Mesendoderm (in vitro differentiated cells): ENCODE results near the gene SPRED2.

Experiments
- DNase-seq: peaks from one replicate; pipeline ENCODE4 v3.0.0; 2013
- H2AK5ac ChIP-seq: 2 replicates; pipeline ENCODE4 v1.6.1; 2013; ENCODE audit warnings: low read length, inconsistent platforms
- H2BK120ac ChIP-seq: 2 replicates; pipeline ENCODE4 v1.6.1; 2013; ENCODE audit warnings: low read depth, mild to moderate bottlenecking, low read length, moderate library complexity, mixed read lengths
- H2BK15ac ChIP-seq: replicated peaks from 2 replicates; pipeline ENCODE4 v1.6.1; 2013; ENCODE audit warnings: low read depth, mild to moderate bottlenecking, moderate library complexity
- H2BK5ac ChIP-seq: 2 replicates; pipeline ENCODE4 v1.6.1; 2013; ENCODE audit warnings: low read length, inconsistent platforms
- H3K18ac ChIP-seq: 2 replicates; pipeline ENCODE4 v1.6.1; 2013; ENCODE audit warnings: mild to moderate bottlenecking, low read length, mixed read lengths
- H3K23ac ChIP-seq: one replicate; pipeline ENCODE4 v1.6.1; 2013; ENCODE audit warnings: low read length
- H3K27ac ChIP-seq: 2 replicates; pipeline ENCODE4 v1.5.1; 2013; ENCODE audit warnings: low read depth, mild to moderate bottlenecking, inconsistent platforms, low read length, moderate library complexity
- H3K27me3 ChIP-seq: 2 replicates; pipeline ENCODE4 v1.6.1; 2013; ENCODE audit warnings: low read length, control low read depth, mild to moderate bottlenecking, inconsistent platforms; ENCODE audit not compliant: insufficient read depth, poor library complexity
- H3K36me3 ChIP-seq: 2 replicates; pipeline ENCODE4 v1.6.1; 2013; ENCODE audit warnings: low read length, inconsistent platforms; ENCODE audit not compliant: control insufficient read depth, insufficient read depth
- H3K4ac ChIP-seq: one replicate; pipeline ENCODE4 v1.6.1; 2013; ENCODE audit warnings: low read depth, mild to moderate bottlenecking, low read length, moderate library complexity
- H3K4me1 ChIP-seq: 2 replicates; pipeline ENCODE4 v1.6.1; 2013; ENCODE audit warnings: low read depth, low read length, inconsistent platforms; ENCODE audit not compliant: control insufficient read depth
- H3K4me2 ChIP-seq: 2 replicates; pipeline ENCODE4 v1.6.1; 2013; ENCODE audit warnings: low read length
- H3K4me3 ChIP-seq: 2 replicates; pipeline ENCODE4 v1.5.1; 2013; ENCODE audit warnings: mild to moderate bottlenecking, low read length
- H3K56ac ChIP-seq: one replicate; pipeline ENCODE4 v1.6.1; 2013; ENCODE audit warnings: low read length
- H3K79me1 ChIP-seq: 2 replicates; pipeline ENCODE4 v1.6.1; 2013; ENCODE audit warnings: low read length, inconsistent platforms
- H3K79me2 ChIP-seq: 2 replicates; pipeline ENCODE4 v1.6.1; 2013; ENCODE audit warnings: mild to moderate bottlenecking, low read length; ENCODE audit not compliant: control insufficient read depth, insufficient read depth
- H3K9ac ChIP-seq: 2 replicates; pipeline ENCODE4 v1.6.1; 2013; ENCODE audit warnings: low read length, inconsistent platforms
- H4K5ac ChIP-seq: one replicate; pipeline ENCODE4 v1.6.1; 2013; ENCODE audit warnings: low read length
- H4K8ac ChIP-seq: one replicate; pipeline ENCODE4 v1.6.1; 2013; ENCODE audit warnings: low read depth, mild to moderate bottlenecking, control low read depth, low read length, moderate library complexity
- WGBS: extraction: QIAGEN DNeasy Blood & Tissue Kit; methylation state at CpG from one replicate; pipeline ENCODE4 v1.1.7; 2013; ENCODE audit warnings: low lambda C conversion rate, missing lambda C conversion rate; ENCODE audit not compliant: insufficient coverage; ENCODE audit errors: extremely low coverage; 5-methylcytosine and 5-hydroxymethylcytosine counted together

The SPRED2 gene

GRCh38 chr2:65425276-65425675, 7.1 kb downstream of the SPRED2 start:
- no CpG with 5 or more reads among the region's 2 CpGs for WGBS
- H2BK120ac ChIP-seq = no peak overlapping the region
- no peak overlapping the region for H2BK5ac ChIP-seq
- no peak overlapping the region for H3K4ac ChIP-seq
- H4K5ac ChIP-seq = no peak overlapping the region
- no peak overlapping the region for H3K9ac ChIP-seq
- no peak overlapping the region for H4K8ac ChIP-seq
- H3K4me2 ChIP-seq = no peak overlapping the region
- H3K27ac ChIP-seq = no peak overlapping the region
- DNase-seq = no peak
- H3K18ac ChIP-seq = no peak overlapping the region
- H3K27me3 ChIP-seq = no peaks in the 10 kb centered on the region
- no peak overlapping the region for H3K23ac ChIP-seq
- H3K36me3 ChIP-seq = no peaks in the 10 kb centered on the region
- peaks cover 8% of the 10 kb centered on the region for H3K4me1 ChIP-seq
- H2AK5ac ChIP-seq = no peak overlapping the region
- peaks cover 18% of the 10 kb centered on the region for H3K79me2 ChIP-seq
- peaks cover 17% of the 10 kb centered on the region for H3K79me1 ChIP-seq
- H2BK15ac ChIP-seq = no peak overlapping the region
- no peak overlapping the region for H3K56ac ChIP-seq
- H3K4me3 ChIP-seq = no peak overlapping the region

DNA sequence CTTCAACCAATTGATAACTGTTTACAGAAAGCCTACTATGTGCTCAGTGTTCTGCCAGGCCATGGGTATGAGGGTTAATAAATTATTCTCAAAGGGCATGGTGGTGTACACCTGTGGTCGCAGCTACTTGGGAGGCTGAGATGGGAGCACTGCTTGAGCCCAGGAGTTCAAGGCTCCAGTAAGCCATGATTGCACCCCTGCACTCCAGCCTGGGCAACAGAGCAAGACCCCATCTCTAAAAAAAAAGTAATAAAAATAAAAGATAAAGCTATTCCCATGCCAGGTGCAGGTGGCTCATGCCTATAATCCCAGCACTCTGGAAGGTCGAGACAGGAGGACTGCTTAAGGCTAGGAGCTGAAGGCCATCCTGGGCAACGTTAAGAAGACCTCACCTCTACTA, 8.0 kb downstream of the SPRED2 start:
- Histone ChIP-seq H2AK5ac (no peak overlapping the region), H3K79me1 (peaks cover 13% of the 10 kb centered on the region), H3K18ac (no peak overlapping the region), H3K56ac (no peak overlapping the region), H3K23ac (no peak overlapping the region), H3K36me3 (no peaks in the 10 kb centered on the region), H3K4me1 (peaks cover 8% of the 10 kb centered on the region), H2BK5ac (no peak overlapping the region), H3K27me3 (no peaks in the 10 kb centered on the region), H2BK15ac (no peak overlapping the region), H4K8ac (no peak overlapping the region), H4K5ac (no peak overlapping the region), H2BK120ac (no peak overlapping the region), H3K79me2 (peaks cover 14% of the 10 kb centered on the region), H3K4ac (no peak overlapping the region), H3K27ac (no peak overlapping the region), H3K9ac (no peak overlapping the region), H3K4me3 (no peak overlapping the region), H3K4me2 (no peak overlapping the region)
- no peak for DNase-seq
- no CpG with 5 or more reads among the region's 3 CpGs for WGBS

DNA sequence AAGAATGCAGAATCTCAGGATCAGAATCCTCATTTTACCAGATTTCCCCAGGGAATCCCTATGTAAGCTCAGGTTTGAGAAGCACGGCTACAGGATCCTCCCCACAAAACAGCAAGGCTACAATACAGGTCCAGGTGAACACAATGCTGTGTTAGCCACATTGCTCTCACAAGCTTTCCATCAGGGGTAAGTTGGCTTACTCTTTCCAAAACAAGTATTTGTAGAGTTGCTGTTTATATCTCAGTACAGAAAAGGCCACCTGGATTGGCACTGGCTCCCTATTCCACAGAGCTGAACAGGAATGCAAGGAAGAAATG, 11.0 kb downstream of the SPRED2 start:
- no CpG with 5 or more reads among the region's 1 CpG for WGBS
- no peak for DNase-seq
- Histone ChIP-seq H2BK120ac (no peak overlapping the region), H3K79me1 (peaks cover 20% of the 10 kb centered on the region), H3K18ac (no peak overlapping the region), H3K27me3 (no peaks in the 10 kb centered on the region), H3K4ac (no peak overlapping the region), H3K56ac (no peak overlapping the region), H3K9ac (no peak overlapping the region), H3K4me2 (no peak overlapping the region), H3K79me2 (peaks cover 9% of the 10 kb centered on the region), H4K5ac (no peak overlapping the region), H3K23ac (no peak overlapping the region), H3K4me3 (no peak overlapping the region), H2AK5ac (no peak overlapping the region), H3K36me3 (no peaks in the 10 kb centered on the region), H3K4me1 (peaks cover 21% of the 10 kb centered on the region), H2BK15ac (no peak overlapping the region), H4K8ac (no peak overlapping the region), H2BK5ac (no peak overlapping the region), H3K27ac (no peak overlapping the region)

GRCh38 chr2:65420712-65421431, 11.5 kb downstream of the SPRED2 start:
- Histone ChIP-seq H4K8ac (no peak overlapping the region), H3K4me2 (no peak overlapping the region), H3K4ac (no peak overlapping the region), H3K27me3 (no peaks in the 10 kb centered on the region), H4K5ac (no peak overlapping the region), H2AK5ac (no peak overlapping the region), H3K23ac (no peak overlapping the region), H3K9ac (no peak overlapping the region), H3K4me1 (peaks cover 24% of the 10 kb centered on the region), H3K79me2 (peaks cover 8% of the 10 kb centered on the region), H3K4me3 (no peak overlapping the region), H2BK15ac (no peak overlapping the region), H2BK120ac (no peak overlapping the region), H3K36me3 (no peaks in the 10 kb centered on the region), H3K79me1 (peaks cover 19% of the 10 kb centered on the region), H3K18ac (no peak overlapping the region), H2BK5ac (no peak overlapping the region), H3K27ac (peak overlapping the region; percentile 28), H3K56ac (no peak overlapping the region)
- no CpG with 5 or more reads among the region's 6 CpGs for WGBS
- peak; percentile 81 for DNase-seq

GRCh38 chr2:65417509-65418085, 14.8 kb downstream of the SPRED2 start:
- no peak for DNase-seq
- no peak overlapping the region for H3K4me3 ChIP-seq
- no peak overlapping the region for H4K5ac ChIP-seq
- no peak overlapping the region for H3K9ac ChIP-seq
- no peak overlapping the region for H4K8ac ChIP-seq
- H3K4me1 ChIP-seq = peaks cover 29% of the 10 kb centered on the region
- H3K36me3 ChIP-seq = no peaks in the 10 kb centered on the region
- no CpG with 5 or more reads among the region's 3 CpGs for WGBS
- H2BK5ac ChIP-seq = no peak overlapping the region
- H3K23ac ChIP-seq = no peak overlapping the region
- no peaks in the 10 kb centered on the region for H3K27me3 ChIP-seq
- no peak overlapping the region for H3K4me2 ChIP-seq
- H3K79me1 ChIP-seq = peaks cover 20% of the 10 kb centered on the region
- H3K4ac ChIP-seq = no peak overlapping the region
- H2AK5ac ChIP-seq = no peak overlapping the region
- H2BK120ac ChIP-seq = no peak overlapping the region
- H3K56ac ChIP-seq = peak overlapping the region; percentile 10
- peaks cover 4% of the 10 kb centered on the region for H3K79me2 ChIP-seq
- H2BK15ac ChIP-seq = no peak overlapping the region
- no peak overlapping the region for H3K18ac ChIP-seq
- no peak overlapping the region for H3K27ac ChIP-seq

- H3K18ac ChIP-seq = no peak overlapping the region
- no peak overlapping the region for H3K9ac ChIP-seq
- no peaks in the 10 kb centered on the region for H3K36me3 ChIP-seq
- no peak overlapping the region for H3K27ac ChIP-seq
- no peak overlapping the region for H3K23ac ChIP-seq
- peaks cover 31% of the 10 kb centered on the region for H3K4me1 ChIP-seq
- H3K4me3 ChIP-seq = no peak overlapping the region
- H3K4ac ChIP-seq = no peak overlapping the region
- DNase-seq = no peak
- H3K27me3 ChIP-seq = no peaks in the 10 kb centered on the region
- no peak overlapping the region for H2BK120ac ChIP-seq
- no peak overlapping the region for H3K56ac ChIP-seq
- no CpG with 5 or more reads among the region's 3 CpGs for WGBS
- H3K79me1 ChIP-seq = peaks cover 20% of the 10 kb centered on the region
- peaks cover 4% of the 10 kb centered on the region for H3K79me2 ChIP-seq
- no peak overlapping the region for H2BK15ac ChIP-seq
- no peak overlapping the region for H3K4me2 ChIP-seq
- no peak overlapping the region for H2AK5ac ChIP-seq
- no peak overlapping the region for H4K5ac ChIP-seq
- H4K8ac ChIP-seq = no peak overlapping the region
- H2BK5ac ChIP-seq = no peak overlapping the region
Observed at GRCh38 chr2:65416945-65417344, 15.5 kb downstream of the SPRED2 start.
